Fibroblast of lung (primary cell): ENCODE measurements around the gene N4BP2L1.

Experiments
- CTCF ChIP-seq, 2 donors: IDR thresholded peaks in 1 of 2; conservative IDR thresholded peaks in 1 of 2; 1 replicate in 1 of 2; 2 replicates in 1 of 2; pipeline ENCODE4 v1.5.1; 2011 to 2012; ENCODE audit warnings: low read length in 2 of 2, control low read depth in 1 of 2, inconsistent platforms in 1 of 2, low read depth in 1 of 2, mild to moderate bottlenecking in 1 of 2
- EZH2 ChIP-seq: IDR thresholded peaks from 2 replicates; pipeline ENCODE4 v1.5.1; 2012; ENCODE audit warnings: low read length, control low read depth, mild to moderate bottlenecking; ENCODE audit errors: missing control alignments

GRCh38 chr13:32453981-32454380 is 26.1 kb upstream of the N4BP2L1 start:
- no peak for TF ChIP-seq CTCF (conservative IDR thresholded peaks at IDR 0.05 in 1 of 2, IDR thresholded peaks at IDR 0.05 in 1 of 2; ENCODE audit: low read depth in 1 of 2, low read length in 2 of 2)
- no peak for TF ChIP-seq EZH2
